Measurements from ENCODE around the gene TBC1D9.
A peak's percentile ranks its signal among the peaks of the same experiment; 100 is the strongest.
"Not testable (repeated sequence)": the region's sequence is repeated elsewhere in the genome, so short reads cannot be mapped to it uniquely, and the experiment has no call there.

Gene TBC1D9
- 72.9 to 433 (median 104) reads per million in 17 experiments for total RNA-seq

DNA sequence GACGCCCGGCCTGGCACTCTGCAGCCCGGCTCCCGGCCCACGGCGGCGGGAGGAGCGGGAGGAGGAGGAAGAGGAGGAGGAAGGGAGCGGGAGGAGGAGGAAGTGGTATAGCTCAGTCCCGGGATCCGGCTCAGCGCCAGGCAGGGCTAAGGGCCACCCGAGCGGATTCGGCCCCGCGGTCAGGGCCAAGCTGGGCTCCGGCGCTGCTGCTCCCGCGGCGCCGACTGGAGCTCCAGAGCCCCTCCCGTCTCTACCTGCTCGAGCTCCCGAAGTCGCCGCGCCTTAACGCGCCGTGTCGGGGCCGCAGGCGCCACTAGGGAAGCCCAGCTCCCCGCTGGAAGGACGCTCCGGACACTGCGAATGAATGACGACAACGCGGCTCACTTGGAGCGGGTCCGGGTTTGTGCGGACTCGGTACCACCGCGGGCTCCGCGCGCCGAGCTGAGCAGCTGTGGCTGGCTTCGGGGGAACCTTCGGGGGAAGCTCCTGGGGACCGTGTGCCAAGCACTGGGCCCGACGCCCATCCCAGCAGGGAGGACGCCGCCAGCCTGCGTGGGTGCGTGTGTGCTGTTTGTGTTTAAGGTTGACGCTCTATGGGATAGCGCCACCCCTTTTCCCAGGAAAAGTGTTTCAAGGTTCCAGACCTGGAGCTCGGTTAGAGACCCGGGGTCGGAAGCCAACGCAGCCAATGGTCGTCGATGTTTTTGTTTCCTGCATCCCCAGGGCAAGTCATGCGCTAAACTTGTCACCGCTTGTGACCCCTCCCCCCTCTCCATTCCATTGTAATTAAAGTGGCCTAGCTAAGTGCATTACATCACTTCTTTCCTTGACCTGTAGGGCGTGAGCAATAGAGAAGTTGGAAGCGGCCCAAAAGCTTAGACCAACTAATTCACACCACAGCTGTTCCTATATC is at the start of gene TBC1D9:
TSS of gene TBC1D9 (minus strand) at position 67 of the 913 bp plus-strand sequence. CDS start 340 bp downstream, outside the sequence.
- DNase-seq = peak; percentile 89 to 96 (median 92)

DNA sequence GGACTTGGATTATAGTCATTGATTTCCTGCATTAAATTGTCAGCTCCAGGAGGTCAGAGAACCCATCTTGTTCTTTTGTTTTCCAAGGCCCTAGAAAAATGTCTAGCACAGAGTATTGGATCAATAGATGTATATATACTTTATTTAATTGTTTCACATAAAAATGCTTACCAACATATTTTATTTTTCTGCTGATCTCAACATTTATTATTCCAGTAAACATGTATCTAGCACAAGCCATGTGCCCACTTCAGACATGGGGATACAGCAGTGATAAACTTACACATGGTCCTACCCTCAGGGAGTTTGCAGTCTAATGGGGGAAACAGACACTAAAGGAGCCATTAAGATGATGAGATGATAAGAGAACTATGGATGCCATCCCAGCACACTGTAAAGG is 49.1 kb upstream of the TBC1D9 start:
- no peak for DNase-seq

DNA sequence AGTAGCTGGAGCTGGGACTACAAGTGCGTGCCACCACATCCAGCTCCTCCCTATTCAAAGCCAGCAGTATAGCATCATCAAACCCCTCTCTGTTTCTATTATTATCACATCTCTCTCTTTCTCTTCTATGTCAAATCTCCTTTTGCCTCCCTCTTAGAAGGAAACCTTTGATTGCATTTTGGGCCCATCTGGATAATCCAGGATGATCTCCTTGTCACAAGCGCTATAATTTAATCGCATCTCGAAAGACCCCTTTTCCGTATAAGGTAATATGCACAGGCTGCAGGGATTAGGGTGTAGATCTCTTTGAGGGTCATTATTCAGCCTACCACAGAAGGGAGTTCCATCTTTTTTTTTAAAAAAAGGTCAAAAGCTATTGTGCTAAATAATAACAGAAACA is 46.4 kb upstream of the TBC1D9 start:
- no peak for DNase-seq

DNA sequence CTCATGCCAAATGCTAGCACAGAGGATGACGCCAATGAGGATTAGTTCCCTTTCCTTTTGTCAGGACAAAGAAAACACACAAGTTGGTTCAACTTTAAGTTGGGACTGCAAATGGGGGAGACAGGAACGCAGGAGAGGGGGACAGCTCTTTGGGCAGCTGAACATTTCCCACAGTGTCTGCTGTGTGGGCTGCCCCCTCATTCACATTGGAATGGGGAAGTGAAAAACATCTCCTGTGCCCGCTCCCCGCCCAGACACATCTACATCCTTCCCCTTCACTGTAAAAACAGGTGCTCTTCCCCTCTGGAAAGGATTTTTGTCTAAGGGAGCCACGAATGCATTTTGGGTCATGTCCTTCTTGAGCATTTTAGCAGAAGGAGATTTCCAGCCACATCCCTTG is 44.5 kb upstream of the TBC1D9 start:
- peak; percentile 58 to 81 (median 76) for DNase-seq

DNA sequence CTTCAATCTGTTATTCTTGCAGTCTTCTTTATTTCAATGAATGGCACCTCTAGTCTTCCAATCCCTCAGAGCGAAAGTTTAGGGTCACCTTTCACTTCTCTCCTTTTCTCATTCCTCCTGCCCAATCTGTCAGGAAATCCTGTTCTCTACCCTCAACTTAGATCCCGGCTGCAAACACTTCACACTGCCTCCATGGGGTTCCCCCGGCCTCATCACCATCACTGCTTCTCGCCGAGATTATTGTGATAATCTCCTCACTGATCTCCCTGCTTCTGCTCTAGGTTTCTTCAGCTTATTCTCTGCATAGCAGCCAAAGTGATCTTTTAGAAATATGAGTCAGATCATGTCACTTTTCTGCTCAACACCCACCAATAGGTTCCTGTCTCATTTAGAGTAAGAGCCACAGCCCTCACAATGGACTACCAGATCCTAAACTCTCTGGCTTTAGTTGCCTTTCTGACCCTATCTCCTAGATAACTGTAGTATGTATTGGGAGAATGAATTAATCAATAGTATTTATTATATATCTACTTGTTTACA is 43.6 kb upstream of the TBC1D9 start:
- DNase-seq = peak; percentile 13 to 68 (median 40)

DNA sequence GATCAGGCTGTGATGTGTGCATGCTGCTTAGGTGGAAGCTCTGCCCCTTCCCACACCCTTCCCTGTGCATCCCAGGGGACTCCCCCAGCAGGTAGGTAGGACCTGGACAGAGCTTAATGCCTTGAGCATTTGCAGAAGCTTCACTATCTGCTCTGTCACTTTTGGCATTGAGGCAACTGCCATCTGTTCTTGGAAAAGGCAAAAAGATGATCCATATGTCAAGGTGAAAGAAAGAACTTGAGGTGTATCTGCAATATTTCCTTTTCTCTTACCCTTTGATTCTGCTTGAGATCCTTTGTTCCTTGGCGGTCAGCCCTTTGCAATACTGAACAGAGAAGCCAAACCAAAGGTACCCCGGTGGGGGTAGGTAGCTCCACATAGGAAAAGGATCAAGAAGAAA is 37.1 kb upstream of the TBC1D9 start:
- DNase-seq = no peak

DNA sequence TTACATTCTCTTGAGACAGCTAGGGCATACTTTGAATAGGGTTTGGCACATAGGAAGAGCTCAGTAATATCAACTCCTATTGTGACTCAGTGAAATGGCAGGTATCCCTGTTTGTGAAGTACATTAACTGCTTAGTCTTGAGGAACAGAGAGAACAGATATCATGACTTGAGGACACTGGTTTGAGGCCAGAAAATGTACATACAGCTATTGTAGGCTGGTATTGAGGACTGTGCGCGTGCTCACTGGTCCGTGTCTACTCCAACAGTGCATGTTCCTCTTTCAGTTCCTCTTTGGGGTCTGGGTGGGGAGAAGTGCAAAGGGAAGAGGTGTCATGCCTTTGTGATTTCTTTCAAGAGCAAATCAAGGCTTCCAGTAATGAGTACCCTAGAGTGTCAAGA is 34.6 kb upstream of the TBC1D9 start:
- peak; percentile 92 to 97 (median 94) for DNase-seq

DNA sequence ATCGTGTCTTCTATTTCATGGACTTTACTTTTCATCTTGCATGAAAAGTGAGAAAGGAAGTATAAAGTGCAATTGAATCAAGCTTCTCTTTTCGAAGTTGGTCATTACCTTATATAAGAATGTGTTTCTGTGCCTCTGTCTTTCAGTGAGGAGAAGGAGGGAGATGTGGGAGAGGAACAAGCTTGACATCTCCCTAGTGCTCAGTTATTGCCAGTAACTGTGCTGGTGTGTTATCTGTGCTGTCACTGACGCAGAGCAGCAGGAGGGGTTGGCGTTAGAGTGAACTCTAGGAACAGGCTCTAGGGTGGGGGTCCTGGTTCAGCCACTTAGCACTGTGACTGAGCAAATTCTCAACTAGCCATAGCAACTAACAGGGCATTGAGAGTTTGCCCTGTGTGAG is 34.0 kb upstream of the TBC1D9 start:
- DNase-seq = peak in 3 of 4 experiments; percentile 43 to 64 (median 53)

DNA sequence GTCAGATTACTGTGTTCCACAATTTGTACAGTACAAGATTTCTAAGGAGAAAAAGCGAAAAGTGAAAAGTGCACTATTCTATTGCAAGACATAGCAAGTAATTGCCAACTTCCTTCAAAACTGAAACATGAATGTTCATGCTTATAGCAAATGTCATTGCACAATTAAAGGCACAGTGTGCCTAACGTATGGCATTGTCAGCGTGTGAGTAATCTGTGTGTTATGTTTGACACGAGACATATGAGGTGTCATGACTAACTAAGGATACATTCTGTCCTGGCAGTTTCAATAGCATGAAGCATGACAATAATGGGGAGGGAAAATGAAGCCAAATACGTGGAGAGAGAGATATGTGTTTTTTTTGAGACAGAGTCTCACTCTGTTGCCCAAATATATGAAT is 33.6 kb upstream of the TBC1D9 start:
- peak; percentile 65 to 95 (median 84) for DNase-seq

DNA sequence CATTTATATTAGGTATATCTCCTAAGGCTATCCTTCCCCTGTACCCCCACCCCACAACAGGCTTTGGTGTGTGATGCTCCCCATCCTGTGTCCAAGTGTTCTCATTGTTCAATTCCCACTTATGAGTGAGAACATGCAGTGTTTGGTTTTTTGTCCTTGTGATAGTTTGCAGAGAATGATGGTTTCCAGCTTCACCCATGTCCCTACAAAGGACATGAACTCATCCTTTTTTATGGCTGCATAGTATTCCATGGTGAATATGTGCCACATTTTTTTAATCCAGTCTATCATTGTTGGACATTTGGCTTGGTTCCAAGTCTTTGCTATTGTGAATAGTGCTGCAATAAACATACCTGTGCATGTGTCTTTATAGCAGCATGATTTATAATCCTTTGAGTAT is 26.6 kb upstream of the TBC1D9 start:
- not testable (repeated sequence) for DNase-seq

DNA sequence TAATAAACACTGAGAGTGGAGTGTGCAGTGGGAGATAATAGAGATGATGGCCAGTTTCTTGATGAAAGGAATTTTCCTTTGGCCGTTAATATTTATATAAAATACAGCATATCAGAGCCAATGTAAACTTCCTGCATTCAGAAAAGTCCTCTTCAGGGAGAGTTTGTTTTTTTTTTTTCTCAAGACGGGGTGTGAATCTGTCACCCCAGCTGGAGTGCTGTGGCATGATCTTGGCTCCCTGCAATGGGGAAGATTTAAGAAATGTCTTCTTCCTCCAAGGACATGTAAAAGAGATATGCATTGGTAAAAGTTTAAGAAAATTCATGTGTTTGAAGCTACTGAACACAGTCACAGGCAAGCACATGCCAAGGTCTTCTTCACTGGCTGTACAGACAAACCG is 25.4 kb upstream of the TBC1D9 start:
- DNase-seq = no peak

DNA sequence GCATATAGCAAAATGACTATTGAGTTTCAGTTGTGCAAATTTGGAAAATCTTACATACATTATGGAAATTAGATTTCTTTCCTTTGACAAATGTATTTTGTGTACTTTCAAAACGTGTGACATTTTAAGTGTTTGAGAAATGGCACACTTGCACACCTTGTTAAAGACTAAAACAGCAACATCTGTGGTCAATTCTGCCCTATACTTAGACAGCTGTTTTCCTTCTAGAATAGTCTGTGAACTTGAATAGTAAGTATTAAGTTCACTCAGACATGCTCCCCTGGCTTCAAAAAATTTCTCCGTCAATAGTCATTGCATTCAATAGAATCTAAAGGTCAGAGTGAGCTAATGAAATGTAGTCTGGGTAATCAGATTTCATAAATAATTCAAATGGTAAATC is 21.7 kb upstream of the TBC1D9 start:
- no peak for DNase-seq

DNA sequence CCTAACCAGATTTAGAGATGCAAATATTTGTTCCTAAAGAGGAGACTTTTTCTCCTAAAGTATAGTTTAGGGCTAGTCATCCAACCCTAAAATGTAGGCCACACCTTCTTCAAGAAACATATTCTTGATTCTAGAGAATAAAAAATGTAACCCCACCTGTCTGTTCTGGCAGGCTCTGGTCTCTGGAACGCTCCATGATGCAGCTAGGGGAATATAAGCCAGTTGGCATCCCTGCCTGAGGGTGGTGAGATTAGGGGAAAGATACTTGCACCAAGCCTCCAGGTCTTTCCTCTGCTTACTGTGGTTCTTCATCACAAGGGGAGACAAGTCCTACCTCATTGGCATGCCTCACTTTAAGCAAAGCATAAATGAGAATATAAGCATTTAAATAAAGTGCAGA is 21.2 kb upstream of the TBC1D9 start:
- no peak for DNase-seq

DNA sequence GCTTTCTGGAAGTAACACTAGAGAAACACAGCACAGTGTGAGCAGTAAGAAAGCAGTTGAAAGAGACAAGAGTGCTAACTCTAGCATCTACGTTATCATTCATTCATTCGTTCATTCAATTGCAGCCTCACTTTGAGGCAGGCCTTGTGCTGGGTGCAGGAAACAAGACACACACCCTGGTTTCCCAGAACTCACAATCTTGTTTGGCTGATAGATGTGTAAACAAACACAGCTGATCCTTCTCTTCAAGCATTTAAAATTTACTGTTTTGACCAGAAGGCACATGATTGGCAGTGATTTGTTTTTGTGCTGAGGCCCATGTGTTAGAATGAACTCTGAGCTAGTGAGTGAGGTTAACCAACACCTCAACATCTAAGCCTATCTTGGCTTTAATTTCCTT is 20.4 kb upstream of the TBC1D9 start:
- no peak for DNase-seq

DNA sequence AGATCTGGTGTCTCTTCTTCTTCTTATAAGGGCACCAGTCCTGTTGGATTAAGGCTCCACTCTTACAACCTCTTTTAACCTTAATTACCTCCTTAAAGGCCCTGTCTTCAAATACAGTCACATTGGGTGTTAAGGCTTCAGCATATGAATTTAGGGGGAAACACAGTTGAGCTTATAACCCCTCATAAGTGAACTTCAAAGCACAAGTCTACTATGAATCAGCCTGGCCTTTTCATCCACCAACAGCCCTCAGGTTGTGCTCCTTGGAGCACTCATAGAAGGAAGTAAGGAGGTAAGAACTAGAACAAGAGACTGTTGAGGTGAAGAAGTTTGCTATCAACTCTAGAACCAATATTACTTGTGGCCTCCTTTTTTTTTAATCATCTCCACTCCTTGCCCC is 18.8 kb upstream of the TBC1D9 start:
- no peak for DNase-seq

DNA sequence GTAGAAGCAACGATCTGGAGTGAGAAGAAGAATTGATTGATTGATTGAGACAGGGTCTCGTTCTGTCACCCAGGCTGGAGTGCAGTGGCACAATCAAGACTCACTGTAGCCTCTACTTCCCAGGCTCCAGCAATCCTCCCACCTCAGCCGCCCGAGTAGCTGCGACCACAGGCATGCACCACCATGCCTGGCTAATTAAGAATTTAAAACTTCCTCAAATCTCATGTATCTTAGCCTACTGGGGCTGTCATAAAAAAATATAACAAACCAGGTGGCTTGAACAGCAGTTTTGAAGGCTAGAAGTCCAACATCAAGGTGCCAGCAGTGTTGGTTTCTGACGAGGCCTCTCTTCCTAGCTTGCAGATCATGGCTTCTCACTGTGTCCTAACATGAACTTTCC is 18.3 kb upstream of the TBC1D9 start:
- DNase-seq = no peak

DNA sequence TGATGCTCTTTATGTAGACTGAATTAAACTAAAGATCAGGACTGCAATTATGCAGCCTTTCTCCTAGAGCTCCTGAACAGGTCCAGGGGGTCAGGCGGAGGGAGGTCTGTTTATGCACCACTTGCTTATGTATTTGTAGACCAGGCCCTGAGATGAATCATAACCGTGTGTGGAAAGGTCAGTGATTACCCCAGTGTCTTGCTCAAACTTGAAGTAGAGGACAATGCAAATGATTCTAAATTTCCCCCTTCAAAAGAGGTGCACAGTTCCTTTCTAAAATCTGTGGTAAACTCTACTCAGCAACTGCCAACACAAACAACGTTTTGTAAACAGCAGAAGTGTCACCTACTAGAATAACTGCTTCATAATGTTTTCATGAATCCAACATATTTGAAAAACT is 13.0 kb upstream of the TBC1D9 start:
- peak; percentile 19 to 62 (median 34) for DNase-seq

DNA sequence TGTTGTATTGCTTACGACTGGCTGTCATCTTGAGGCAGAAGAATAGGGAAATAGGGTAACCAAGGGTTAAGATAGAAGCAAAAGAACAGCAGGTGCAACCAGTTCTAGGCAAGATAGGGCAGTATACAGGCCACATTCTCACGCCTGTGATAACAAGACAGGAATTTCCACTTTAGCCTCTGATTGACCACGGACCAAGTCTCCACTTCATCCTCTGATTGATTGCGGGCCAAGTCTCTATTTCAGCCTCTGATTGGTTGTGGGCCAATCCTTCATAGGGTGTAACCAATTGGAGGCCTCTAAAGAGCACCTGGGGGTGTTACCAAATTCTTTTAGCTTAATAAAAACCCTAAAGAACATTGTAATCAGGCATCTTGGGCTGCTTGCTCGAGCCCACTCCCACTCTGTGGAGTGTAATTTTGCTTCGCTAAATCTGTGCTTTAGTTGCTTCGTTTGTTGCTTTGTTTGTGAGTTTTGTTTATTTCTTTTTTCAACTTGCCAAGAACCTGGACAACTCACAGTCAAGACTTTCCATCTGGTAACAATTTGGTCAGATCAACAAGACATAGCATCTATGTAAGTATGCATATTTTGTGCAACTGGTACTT is 8.7 kb upstream of the TBC1D9 start:
- no peak for DNase-seq

DNA sequence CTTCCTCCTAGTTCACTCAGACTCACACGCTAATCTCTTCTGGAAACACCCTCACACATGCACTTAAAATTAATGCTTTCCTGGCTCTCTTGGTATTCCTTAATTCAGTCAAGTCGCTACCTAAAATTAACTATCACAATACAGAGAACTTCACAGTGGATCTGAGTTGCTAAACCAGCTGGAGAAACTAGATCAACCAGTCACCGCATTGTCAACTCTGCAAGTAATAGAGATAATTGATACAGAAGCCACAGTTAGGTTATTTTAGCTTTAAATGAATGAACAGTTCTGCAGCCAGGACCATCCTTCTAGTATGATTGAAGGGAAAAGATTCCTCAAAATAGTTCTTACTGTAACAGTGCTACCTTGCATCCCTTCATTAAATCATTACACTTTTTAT is 6.0 kb upstream of the TBC1D9 start:
- no peak for DNase-seq

DNA sequence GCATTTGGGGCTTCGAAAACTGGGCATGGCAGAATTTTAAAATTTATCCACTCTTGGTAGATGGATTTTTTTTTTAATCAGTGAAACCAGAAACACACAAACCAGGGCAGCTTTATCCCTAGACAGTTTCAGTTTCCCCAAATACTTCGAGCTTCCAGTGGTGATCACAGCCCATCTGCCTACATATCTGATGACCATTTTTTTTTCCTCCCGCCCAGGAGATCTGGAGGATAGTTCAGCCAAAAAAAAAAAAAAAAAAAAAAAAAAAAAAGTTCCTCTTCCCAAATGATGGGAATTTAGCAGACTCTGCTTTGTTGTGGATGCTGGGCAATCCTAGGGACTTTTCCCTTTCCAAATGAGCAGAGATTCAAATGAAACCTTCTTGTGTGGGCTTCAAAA is 1.0 kb upstream of the TBC1D9 start:
- peak in 2 of 4 experiments; percentile 79 to 80 for DNase-seq

DNA sequence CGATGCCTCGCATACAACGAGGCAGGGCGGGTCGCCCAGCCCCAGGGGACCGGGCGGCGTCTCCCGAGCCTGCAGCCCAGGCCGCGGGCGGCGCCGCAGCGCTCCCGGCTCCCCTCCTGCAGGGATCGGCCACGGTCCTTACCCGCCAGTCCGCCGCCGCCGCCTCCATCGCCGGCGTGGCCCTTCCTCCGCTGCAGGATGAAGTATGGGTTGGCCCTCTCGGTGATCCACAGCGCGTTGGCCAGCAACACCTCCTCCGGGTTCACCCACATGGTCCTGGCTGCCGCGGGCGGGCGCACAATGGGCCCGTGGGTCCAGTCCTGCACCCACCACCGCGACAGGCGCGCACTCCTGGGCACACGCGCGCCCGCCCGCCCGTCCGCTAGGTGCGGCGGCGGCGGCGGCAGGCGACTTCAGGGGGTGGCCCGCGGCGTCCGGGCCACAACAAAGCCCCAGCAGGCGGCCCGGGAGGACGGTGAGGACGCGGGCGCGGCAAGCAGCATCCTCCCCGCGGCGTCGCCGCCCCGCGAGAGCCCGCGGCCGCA is 339 bp downstream of the TBC1D9 start:
- peak in 2 of 4 experiments; percentile 50 to 57 for DNase-seq

DNA sequence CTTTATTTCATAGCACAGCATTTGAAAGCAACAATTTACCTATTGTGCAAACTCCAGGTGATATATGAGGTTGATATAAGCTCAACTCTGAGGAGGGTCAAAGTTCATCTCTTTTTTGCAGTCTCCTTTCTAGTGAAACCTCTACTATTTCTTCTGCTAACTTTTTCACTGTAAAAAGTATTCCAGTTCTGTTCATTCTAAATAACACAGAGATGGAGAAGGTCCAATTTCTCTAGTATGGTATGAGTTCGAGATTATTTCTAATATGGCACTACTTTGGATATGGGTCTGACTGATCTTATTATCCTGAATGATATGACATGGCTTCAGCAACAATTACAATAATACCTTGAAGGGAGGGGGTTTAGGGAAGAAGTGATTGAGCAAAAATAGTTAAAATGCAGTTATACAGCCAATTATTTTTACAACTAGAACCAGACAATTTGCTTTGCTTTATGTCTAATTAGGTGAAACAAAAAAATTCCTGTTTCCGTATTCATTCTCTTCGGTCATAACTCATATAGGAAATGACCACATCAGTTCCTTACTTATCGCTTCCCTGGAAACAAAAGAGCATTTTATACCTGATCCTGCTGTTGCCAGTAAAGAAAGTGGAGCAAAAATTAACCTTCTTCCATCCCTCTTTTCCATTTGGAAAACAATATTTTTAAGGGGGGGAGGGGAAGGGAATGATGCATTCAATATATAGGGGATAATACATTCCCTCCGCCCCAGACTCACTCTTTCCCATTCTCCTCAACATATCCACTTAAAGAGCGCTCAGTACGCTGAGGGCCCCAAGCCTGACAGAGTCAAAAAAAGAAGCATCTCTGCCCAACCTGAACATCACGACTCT is 1.0 kb downstream of the TBC1D9 start:
- DNase-seq = peak in 2 of 4 experiments; percentile 13 to 28

Measured in suppressor macrophage (primary cell).